Tibial artery (tissue), 4 donors: ENCODE data around the gene TES.

Experiments used
- DNase-seq, 2 donors: peaks; one replicate each; pipeline ENCODE4 v3.0.0-alpha.2; 2019
- H3K27ac ChIP-seq, 2 donors: fragments of 200-600 bp; sonication (generic) in 1 of 2; 1 replicate in 1 of 2; 2 replicates in 1 of 2; pipeline ENCODE4 v1.5.1; 2018 to 2019; ENCODE audit warnings: mild to moderate bottlenecking in 1 of 2
- H3K27me3 ChIP-seq, 2 donors: fragments of 200-600 bp; sonication (generic) in 1 of 2; one replicate each; pipeline versions ENCODE4 v1.5.1 to v1.6.0; 2016 to 2019
- H3K36me3 ChIP-seq, 3 donors: fragments of 200-600 bp; sonication (generic) in 2 of 3; one replicate each; pipeline ENCODE4 v1.5.1; 2016 to 2019; ENCODE audit warnings: mild to moderate bottlenecking in 2 of 3
- H3K4me1 ChIP-seq, 4 donors: fragments of 200-600 bp; sonication (generic) in 2 of 4; 1 replicate in 3 of 4; 2 replicates in 1 of 4; pipeline ENCODE4 v1.5.1; 2016 to 2019
- H3K4me3 ChIP-seq, 2 donors: fragments of 200-600 bp; sonication (generic) in 1 of 2; 1 replicate in 1 of 2; 2 replicates in 1 of 2; pipeline ENCODE4 v1.5.1; 2018 to 2019; ENCODE audit warnings: mild to moderate bottlenecking in 2 of 2
- H3K9me3 ChIP-seq, 3 donors: fragments of 200-600 bp; sonication (generic) in 1 of 3; one replicate each; pipeline ENCODE4 v1.5.1; 2016 to 2019
- intact Hi-C: fragments of 100-400 bp; cut with DNase I; formaldehyde crosslinking; loops from one replicate; pipeline ENCODE4 v1.15.0; 2023; ENCODE audit warnings: low total_unique reads
- TF ChIP-seq, protein P1 (sequence below), 2 experiments: fragments of 200-600 bp in 1 of 2; fragments of 450-650 bp in 1 of 2; IDR thresholded peaks; one replicate each; pipeline ENCODE4 v1.5.1; 2017 to 2019; ENCODE audit warnings: antibody characterized with exemption in 2 of 2, mild to moderate bottlenecking in 1 of 2, moderate library complexity in 1 of 2

Gene TES, protein sequence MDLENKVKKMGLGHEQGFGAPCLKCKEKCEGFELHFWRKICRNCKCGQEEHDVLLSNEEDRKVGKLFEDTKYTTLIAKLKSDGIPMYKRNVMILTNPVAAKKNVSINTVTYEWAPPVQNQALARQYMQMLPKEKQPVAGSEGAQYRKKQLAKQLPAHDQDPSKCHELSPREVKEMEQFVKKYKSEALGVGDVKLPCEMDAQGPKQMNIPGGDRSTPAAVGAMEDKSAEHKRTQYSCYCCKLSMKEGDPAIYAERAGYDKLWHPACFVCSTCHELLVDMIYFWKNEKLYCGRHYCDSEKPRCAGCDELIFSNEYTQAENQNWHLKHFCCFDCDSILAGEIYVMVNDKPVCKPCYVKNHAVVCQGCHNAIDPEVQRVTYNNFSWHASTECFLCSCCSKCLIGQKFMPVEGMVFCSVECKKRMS

DNA sequence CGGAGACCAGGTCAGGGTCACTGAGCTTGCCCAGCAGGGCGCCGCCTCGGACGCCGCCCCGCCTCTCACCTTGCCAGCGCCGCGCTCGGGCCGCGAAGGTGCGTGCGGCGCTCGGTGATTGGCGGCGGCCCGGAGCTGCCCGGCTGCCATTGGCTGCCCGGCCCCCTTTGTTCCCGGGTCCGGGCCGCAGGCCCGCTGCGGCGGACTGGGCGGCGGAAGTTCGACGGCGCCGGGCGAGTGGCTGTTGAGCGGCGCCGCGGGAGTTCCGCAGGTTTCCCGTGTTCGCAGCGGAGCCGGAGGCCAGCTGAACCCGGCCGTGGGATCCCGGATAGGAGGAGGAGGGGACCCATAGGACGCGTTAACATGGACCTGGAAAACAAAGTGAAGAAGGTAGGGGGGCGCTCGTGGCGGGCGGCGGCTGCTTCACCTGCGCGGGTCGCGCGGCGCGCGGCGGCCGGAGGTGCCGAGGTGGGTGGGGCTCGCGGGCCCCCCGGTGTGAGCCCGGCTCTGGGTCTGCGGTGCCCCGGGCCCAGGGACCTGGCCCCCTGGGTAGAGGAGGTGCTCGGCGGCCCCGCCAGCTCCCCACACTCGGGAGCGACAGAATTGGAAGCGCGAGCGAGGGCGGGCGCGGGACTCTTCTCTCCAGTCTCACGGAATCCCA lies at the start of gene TES:
Gene TES (plus strand): TSS at position 195 of the 661 bp plus-strand sequence. CDS start 169 bp downstream, at position 364.
- peaks cover 0 to 24% (median 10%) of the 10 kb centered on the region in 4 donors for H3K4me1 ChIP-seq
- H3K36me3 ChIP-seq, result no peaks in the 10 kb centered on the region
- no peaks in the 10 kb centered on the region for H3K9me3 ChIP-seq
- peak; percentile 52 to 76 for DNase-seq
- no peaks in the 10 kb centered on the region for H3K27me3 ChIP-seq
- TF ChIP-seq, protein P1, sequence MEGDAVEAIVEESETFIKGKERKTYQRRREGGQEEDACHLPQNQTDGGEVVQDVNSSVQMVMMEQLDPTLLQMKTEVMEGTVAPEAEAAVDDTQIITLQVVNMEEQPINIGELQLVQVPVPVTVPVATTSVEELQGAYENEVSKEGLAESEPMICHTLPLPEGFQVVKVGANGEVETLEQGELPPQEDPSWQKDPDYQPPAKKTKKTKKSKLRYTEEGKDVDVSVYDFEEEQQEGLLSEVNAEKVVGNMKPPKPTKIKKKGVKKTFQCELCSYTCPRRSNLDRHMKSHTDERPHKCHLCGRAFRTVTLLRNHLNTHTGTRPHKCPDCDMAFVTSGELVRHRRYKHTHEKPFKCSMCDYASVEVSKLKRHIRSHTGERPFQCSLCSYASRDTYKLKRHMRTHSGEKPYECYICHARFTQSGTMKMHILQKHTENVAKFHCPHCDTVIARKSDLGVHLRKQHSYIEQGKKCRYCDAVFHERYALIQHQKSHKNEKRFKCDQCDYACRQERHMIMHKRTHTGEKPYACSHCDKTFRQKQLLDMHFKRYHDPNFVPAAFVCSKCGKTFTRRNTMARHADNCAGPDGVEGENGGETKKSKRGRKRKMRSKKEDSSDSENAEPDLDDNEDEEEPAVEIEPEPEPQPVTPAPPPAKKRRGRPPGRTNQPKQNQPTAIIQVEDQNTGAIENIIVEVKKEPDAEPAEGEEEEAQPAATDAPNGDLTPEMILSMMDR (IDR thresholded peaks at IDR 0.05), result no peak
- H3K27ac ChIP-seq, result peak within 1 kb of the TSS; percentile 93 to 96
- intact Hi-C loops, result no loop called here
- H3K4me3 ChIP-seq, result peak within 1 kb of the TSS; percentile 75 to 80

DNA sequence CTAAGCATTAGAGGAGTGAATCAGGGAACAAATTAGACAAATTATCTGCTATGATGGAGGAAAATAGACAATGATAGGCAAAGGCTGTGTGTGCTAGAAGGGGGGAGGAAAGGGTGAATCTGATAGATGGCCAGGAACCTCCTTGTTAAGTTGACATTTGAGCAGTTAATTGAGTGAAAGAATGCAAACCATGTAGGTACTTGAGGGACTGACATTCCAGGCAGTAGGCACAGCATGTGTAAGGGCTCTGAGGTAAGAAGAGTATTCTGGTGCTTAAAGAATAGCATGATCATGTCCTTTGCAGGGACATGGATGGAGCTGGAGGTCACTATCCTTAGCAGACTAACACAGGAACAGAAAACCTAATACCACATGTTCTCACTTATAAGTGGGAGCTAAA lies 48.6 kb upstream of the TES start:
- Histone ChIP-seq H3K36me3 (no peaks in the 10 kb centered on the region), H3K27ac (no peak overlapping the region), H3K27me3 (no peaks in the 10 kb centered on the region), H3K4me3 (no peak overlapping the region), H3K4me1 (no peaks in the 10 kb centered on the region), H3K9me3 (no peaks in the 10 kb centered on the region)
- no peak for DNase-seq
- TF ChIP-seq, protein P1 (IDR thresholded peaks at IDR 0.05), result no peak
- intact Hi-C loops, result no loop called here

DNA sequence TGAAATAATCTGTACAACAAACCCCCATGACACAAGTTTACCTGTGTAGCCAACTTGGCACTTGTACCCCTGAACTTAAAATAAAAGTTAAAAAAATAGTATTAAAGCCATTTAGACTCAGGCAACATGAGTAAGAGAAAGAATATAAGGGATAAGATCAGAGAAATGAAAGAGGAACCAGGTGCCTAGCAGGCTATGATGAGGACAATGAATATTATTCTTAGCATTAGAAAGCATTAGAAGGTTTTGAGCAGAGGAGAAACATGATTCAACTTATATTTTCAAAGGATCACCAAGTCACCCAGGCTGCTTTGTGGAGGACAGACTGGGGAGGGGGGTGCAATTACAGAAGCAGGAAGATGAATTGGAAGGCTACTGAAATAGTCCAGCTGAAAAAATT lies 48.1 kb upstream of the TES start:
- DNase-seq, result no peak
- Histone ChIP-seq H3K27ac (no peak overlapping the region), H3K36me3 (no peaks in the 10 kb centered on the region), H3K9me3 (no peaks in the 10 kb centered on the region), H3K4me3 (no peak overlapping the region), H3K27me3 (no peaks in the 10 kb centered on the region), H3K4me1 (no peaks in the 10 kb centered on the region)
- intact Hi-C loops, result no loop called here
- TF ChIP-seq, protein P1 (IDR thresholded peaks at IDR 0.05), result no peak

DNA sequence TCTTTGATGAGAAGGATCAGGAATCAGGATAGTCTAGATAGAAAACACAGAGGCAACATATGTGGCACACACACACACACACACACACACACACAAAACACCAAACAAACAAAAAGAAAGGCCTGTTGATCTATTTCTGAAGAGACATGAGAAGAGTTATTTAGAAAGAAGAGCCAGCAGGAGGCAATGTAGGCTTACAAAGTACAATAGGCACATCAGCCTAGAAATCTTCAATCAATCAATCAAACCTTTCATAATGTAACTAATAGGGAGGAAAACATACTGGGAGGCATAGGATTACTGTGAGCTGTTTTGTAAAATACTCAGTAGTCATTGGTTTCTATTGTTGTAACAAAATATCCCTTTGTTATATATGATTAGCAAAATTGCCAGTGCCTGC lies 47.3 kb upstream of the TES start:
- intact Hi-C loops, result no loop called here

DNA sequence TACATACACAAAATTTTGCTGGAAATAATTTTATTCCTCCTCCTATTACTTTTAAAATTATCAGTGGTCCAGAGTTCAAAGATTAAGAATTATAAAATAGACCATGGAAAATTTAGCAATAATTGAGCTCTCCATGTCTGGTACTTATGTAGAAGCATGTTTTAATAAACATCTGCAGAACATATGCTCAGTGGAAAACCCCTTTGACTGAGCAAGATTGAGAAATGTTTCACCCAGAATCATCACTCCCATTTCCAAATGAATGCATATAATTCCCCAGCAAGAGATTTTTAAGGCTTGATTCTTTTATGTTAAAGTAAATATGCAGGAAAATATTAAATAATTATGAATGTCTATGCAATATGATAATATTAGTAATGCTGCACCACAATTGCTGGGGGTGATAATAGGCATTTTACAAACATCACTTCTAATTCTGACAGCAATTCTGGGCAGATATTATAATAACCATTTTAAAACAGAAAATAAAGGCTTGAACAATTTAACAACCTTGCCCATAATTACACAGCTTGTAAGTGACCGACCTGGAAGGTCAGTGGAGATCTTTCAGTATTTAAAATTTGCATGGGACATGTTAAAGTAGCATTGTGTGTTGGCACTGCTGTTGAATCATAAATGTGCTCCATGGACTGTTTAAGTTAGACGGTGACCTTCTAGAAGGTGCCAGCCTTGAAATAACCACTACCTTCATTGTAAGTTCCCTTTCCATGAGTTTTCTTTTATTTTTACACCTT lies 45.6 kb upstream of the TES start:
- H3K36me3 ChIP-seq, result no peaks in the 10 kb centered on the region
- H3K9me3 ChIP-seq, result no peaks in the 10 kb centered on the region
- TF ChIP-seq, protein P1 (IDR thresholded peaks at IDR 0.05), result no peak
- no peaks in the 10 kb centered on the region for H3K4me1 ChIP-seq
- no peak overlapping the region for H3K27ac ChIP-seq
- intact Hi-C loops, result no loop called here
- H3K4me3 ChIP-seq, result no peak overlapping the region
- DNase-seq, result no peak
- no peaks in the 10 kb centered on the region for H3K27me3 ChIP-seq

More for the DNA sequence above, 47.3 kb upstream of the TES start:
- DNase-seq, result no peak
- Histone ChIP-seq H3K4me3 (no peak overlapping the region), H3K9me3 (no peaks in the 10 kb centered on the region), H3K36me3 (no peaks in the 10 kb centered on the region), H3K27ac (no peak overlapping the region), H3K4me1 (no peaks in the 10 kb centered on the region), H3K27me3 (no peaks in the 10 kb centered on the region)
- TF ChIP-seq, protein P1 (IDR thresholded peaks at IDR 0.05), result no peak
